Kidney (tissue), 14 donors: ENCODE measurements around the gene CERS2. TPM values are rescaled to one million over a fixed set of nuclear protein-coding genes. Genes with fewer than 3 reads are reported as not detected.

ENCODE experiments used
- DNase-seq, 5 donors: peaks; one replicate each; pipeline ENCODE4 v3.0.0-alpha.2; 2013 to 2020
- FAIRE-seq: peaks from 2 replicates; lab custom pipeline; 2012; peaks lifted over from hg19 to GRCh38; lab: Jason Lieb, UNC
- H3K27ac ChIP-seq, 2 donors: one replicate each; pipeline ENCODE4 v1.7.0; 2013; ENCODE audit warnings: low read depth in 2 of 2, low read length in 2 of 2, inconsistent platforms in 1 of 2
- H3K27me3 ChIP-seq: one replicate; pipeline ENCODE4 v1.7.1; 2013; ENCODE audit warnings: low read length, inconsistent platforms; ENCODE audit not compliant: control insufficient read depth, insufficient read depth
- H3K36me3 ChIP-seq, 3 donors: one replicate each; pipeline versions ENCODE4 v1.7.0 to v1.7.1; 2013; ENCODE audit warnings: low read length in 3 of 3, control low read depth in 1 of 3, inconsistent platforms in 1 of 3; ENCODE audit not compliant: insufficient read depth in 3 of 3, control insufficient read depth in 2 of 3
- H3K4me1 ChIP-seq, 3 donors: one replicate each; pipeline versions ENCODE4 v1.7.0 to v1.7.1; 2013; ENCODE audit warnings: low read length in 3 of 3, inconsistent platforms in 1 of 3, low read depth in 1 of 3; ENCODE audit not compliant: control insufficient read depth in 2 of 3, insufficient read depth in 2 of 3
- H3K4me3 ChIP-seq, 3 donors: one replicate each; pipeline versions ENCODE4 v1.7.0 to v1.8.1; 2013; ENCODE audit warnings: low read length in 3 of 3, control low read depth in 1 of 3, inconsistent platforms in 1 of 3
- H3K9ac ChIP-seq, 3 donors: one replicate each; pipeline versions ENCODE4 v1.7.0 to v1.7.1; 2013; ENCODE audit warnings: low read length in 3 of 3, control low read depth in 1 of 3, inconsistent platforms in 1 of 3
- H3K9me3 ChIP-seq, 3 donors: one replicate each; pipeline versions ENCODE4 v1.7.0 to v1.7.1; 2013; ENCODE audit warnings: low read length in 3 of 3, control low read depth in 1 of 3, inconsistent platforms in 1 of 3; ENCODE audit not compliant: control insufficient read depth in 2 of 3, insufficient read depth in 1 of 3
- intact Hi-C: fragments of 100-400 bp; cut with DNase I; formaldehyde crosslinking; loops from one replicate; pipeline ENCODE4 v1.11.1; 2022
- polyA plus RNA-seq: library from polyadenylated mRNA; stranded (reverse); fragments of 350-450 nt; fragmentation: Illumina TruSeq; extraction: RNeasy Lipid Tissue Mini Kit (QIAGEN cat#74804); gene quantifications from one replicate; pipeline ENCODE4 v1.2.3, GENCODE V29; 2014; ENCODE audit warnings: low read depth, low replicate concordance; ENCODE audit not compliant: insufficient read depth
- total RNA-seq: library from RNA; stranded (reverse); fragmentation: NEBNext Ultra II Directional; extraction: Animal tissue kit (Norgen Biotek cat#: 25700); gene quantifications from one replicate; pipeline ENCODE4 v1.2.1, GENCODE V29; 2021
- TF ChIP-seq, protein P1 (sequence below): IDR thresholded peaks from 3 replicates; pipeline ENCODE4 v1.5.1; 2012; ENCODE audit warnings: mild to moderate bottlenecking, moderate library complexity, borderline replicate concordance; ENCODE audit not compliant: insufficient read depth; ENCODE audit errors: extremely low read depth
- donor health status: control.
- donor health status: control.
- donor health status: control.
- donor health status: control.
- donor health status: control.
- donor health status: DM: yes; HTN: yes; CAD: no.
- donor health status: Normal renal cell carcinoma (clear cell type).

CERS2 gene
- total and polyA plus RNA-seq, 2 donors from 2014 or later, result 258 to 268 TPM

DNA sequence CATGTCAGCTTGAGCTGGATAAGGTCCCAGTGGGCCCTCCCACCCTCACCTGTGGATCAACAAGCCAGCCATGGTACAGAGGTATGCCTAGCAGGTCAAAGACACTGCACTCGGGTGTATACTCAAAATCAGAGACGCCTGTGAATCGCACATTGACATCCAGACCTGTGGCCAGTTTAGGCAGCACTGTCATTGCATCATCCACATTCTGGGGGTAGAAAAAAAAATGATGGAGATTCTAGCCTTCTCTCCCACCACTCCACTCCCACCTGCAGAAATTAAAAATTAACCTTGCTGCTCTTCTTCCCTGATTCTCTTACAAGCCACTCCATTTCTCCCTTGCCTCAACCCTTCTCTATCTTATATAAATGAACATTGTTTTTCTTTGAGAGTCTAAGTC, 25.8 kb upstream of the CERS2 start:
- peaks cover 4 to 23% (median 11%) of the 10 kb centered on the region in 3 donors for H3K4me1 ChIP-seq

DNA sequence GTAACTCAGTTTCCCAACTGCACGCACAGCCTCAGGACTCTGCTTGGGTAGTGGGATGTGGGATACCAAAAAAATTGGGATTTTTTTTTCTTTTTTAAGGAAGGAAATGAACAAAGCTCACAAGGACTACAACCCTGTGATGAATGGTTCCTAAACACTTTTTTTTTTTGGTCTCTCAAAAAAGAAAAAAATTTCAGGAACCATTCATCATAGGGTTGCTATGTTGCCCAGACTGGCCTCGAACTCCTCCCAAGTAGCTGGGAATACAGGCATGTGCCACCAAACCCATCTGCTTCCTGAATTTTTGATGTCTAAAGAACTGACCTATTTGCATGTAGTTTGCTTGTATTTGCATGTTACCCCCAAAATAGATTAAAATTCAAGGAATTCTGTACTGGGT, 25.3 kb upstream of the CERS2 start:
- no peaks in the 10 kb centered on the region for H3K9me3 ChIP-seq
- no peaks in the 10 kb centered on the region for H3K27me3 ChIP-seq
- no peak overlapping the region for H3K9ac ChIP-seq
- peaks cover 0 to 46% (median 18%) of the 10 kb centered on the region in 3 donors for H3K36me3 ChIP-seq
- TF ChIP-seq, protein P1, sequence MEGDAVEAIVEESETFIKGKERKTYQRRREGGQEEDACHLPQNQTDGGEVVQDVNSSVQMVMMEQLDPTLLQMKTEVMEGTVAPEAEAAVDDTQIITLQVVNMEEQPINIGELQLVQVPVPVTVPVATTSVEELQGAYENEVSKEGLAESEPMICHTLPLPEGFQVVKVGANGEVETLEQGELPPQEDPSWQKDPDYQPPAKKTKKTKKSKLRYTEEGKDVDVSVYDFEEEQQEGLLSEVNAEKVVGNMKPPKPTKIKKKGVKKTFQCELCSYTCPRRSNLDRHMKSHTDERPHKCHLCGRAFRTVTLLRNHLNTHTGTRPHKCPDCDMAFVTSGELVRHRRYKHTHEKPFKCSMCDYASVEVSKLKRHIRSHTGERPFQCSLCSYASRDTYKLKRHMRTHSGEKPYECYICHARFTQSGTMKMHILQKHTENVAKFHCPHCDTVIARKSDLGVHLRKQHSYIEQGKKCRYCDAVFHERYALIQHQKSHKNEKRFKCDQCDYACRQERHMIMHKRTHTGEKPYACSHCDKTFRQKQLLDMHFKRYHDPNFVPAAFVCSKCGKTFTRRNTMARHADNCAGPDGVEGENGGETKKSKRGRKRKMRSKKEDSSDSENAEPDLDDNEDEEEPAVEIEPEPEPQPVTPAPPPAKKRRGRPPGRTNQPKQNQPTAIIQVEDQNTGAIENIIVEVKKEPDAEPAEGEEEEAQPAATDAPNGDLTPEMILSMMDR, result no peak
- no peak overlapping the region for H3K4me3 ChIP-seq
- intact Hi-C loops, result no loop called here
- peaks cover 4 to 23% (median 11%) of the 10 kb centered on the region in 3 donors for H3K4me1 ChIP-seq
- no peak overlapping the region for H3K27ac ChIP-seq
- no peak for DNase-seq
- no peak for FAIRE-seq

More for the DNA sequence above, 25.8 kb upstream of the CERS2 start:
- no peak overlapping the region for H3K27ac ChIP-seq
- FAIRE-seq, result no peak
- intact Hi-C loops, result no loop called here
- H3K9me3 ChIP-seq, result no peaks in the 10 kb centered on the region
- no peak overlapping the region for H3K4me3 ChIP-seq
- TF ChIP-seq, protein P1, result no peak
- no peak for DNase-seq
- H3K36me3 ChIP-seq, result peaks cover 0 to 42% (median 18%) of the 10 kb centered on the region in 3 donors
- no peak overlapping the region for H3K9ac ChIP-seq
- no peaks in the 10 kb centered on the region for H3K27me3 ChIP-seq

DNA sequence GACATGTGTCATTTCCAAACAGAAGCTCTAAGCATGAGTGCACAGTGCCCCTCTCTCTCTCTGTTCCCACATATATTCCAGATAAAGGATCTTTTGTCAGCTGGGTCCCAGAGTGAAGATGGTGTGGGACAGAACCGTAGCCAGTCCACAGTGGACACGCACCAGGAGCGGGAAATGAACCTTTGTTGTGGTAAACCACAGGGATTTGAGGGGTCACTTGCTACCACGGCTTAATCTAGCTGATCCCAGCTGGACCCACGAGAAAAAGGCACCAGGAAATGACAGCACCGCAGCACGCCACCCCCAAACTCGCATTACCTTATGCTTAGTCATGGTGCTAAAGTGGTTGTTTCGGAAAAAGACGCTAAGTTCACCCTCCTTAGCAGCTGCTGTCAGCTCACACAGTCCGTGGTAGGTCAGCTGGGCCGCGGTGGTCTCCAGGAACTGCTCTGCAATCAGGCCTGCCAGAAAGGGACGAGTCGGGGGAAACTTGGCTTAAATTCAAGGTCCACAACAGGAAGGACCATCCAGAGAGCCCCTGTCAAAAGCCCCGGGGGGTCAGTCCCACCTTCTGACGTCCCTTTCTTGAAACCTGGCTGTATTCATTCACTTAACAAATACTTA, 24.5 kb upstream of the CERS2 start:
- Histone ChIP-seq H3K27ac (no peak overlapping the region), H3K4me1 (peaks cover 4 to 23% (median 11%) of the 10 kb centered on the region in 3 donors), H3K9me3 (no peaks in the 10 kb centered on the region), H3K36me3 (peaks cover 0 to 46% (median 18%) of the 10 kb centered on the region in 3 donors), H3K9ac (no peak overlapping the region), H3K27me3 (no peaks in the 10 kb centered on the region), H3K4me3 (no peak overlapping the region)
- DNase-seq (no peak), FAIRE-seq (no peak)
- TF ChIP-seq, protein P1, result no peak
- intact Hi-C loops, result no loop called here
